Transverse colon (tissue), 4 donors: ENCODE measurements around the gene TFCP2L1. TPM values are rescaled to one million over a fixed set of nuclear protein-coding genes. Genes with fewer than 3 reads are reported as not detected.
A peak's percentile ranks its signal among the peaks of the same experiment; 100 is the strongest.
"Not testable (repeated sequence)": the region's sequence is repeated elsewhere in the genome, so short reads cannot be mapped to it uniquely, and the experiment has no call there.

Experiments used
- DNase-seq: peaks from one replicate; pipeline ENCODE4 v3.0.0-alpha.2; 2019
- H3K27ac ChIP-seq, 4 donors: fragments of 200-600 bp; sonication (generic); 2 replicates each; pipeline ENCODE4 v1.5.1; 2016 to 2018; ENCODE audit warnings: inconsistent platforms in 4 of 4
- H3K27me3 ChIP-seq: fragments of 200-600 bp; sonication (generic); 2 replicates; pipeline ENCODE4 v1.5.1; 2017; ENCODE audit warnings: inconsistent platforms
- H3K36me3 ChIP-seq, 4 donors: fragments of 200-600 bp; sonication (generic); 2 replicates each; pipeline ENCODE4 v1.5.1; 2017 to 2019; ENCODE audit warnings: inconsistent platforms in 4 of 4
- H3K4me1 ChIP-seq, 4 donors: fragments of 200-600 bp; sonication (generic); 2 replicates each; pipeline ENCODE4 v1.5.1; 2017 to 2020; ENCODE audit warnings: inconsistent platforms in 4 of 4
- H3K4me3 ChIP-seq, 4 donors: fragments of 200-600 bp; sonication (generic); 1 replicate in 1 of 4; 2 replicates in 3 of 4; pipeline versions ENCODE4 v1.5.1 to v1.6.1; 2017 to 2019; ENCODE audit warnings: inconsistent platforms in 4 of 4
- H3K9me3 ChIP-seq, 2 donors: fragments of 200-600 bp; sonication (generic); 2 replicates each; pipeline ENCODE4 v1.5.1; 2017 to 2019; ENCODE audit warnings: inconsistent platforms in 2 of 2
- EP300 ChIP-seq: sonication (generic); formaldehyde crosslinking; IDR thresholded peaks from one replicate; pipeline ENCODE4 v1.6.1; 2017; ENCODE audit warnings: antibody characterized with exemption, low read depth
- POLR2A ChIP-seq: fragments of 450-650 bp; IDR thresholded peaks from one replicate; pipeline ENCODE4 v1.6.1; 2016; ENCODE audit warnings: antibody characterized with exemption, mild to moderate bottlenecking, moderate library complexity
- POLR2AphosphoS5 ChIP-seq, 3 donors: sonication (generic); formaldehyde crosslinking; IDR thresholded peaks; one replicate each; pipeline ENCODE4 v1.6.1; 2016; ENCODE audit warnings: antibody characterized with exemption in 3 of 3
- WGBS, 2 donors: methylation state at CpG; one replicate each; pipeline ENCODE4 v1.1.5; 2018; ENCODE audit warnings: low coverage in 1 of 2; 5-methylcytosine and 5-hydroxymethylcytosine counted together
- in situ Hi-C, 4 donors: fragments of 200-750 bp; cut with MboI; loops; one replicate each; pipeline versions ENCODE4 v1.15.0 to v1.15.1; 2017; ENCODE audit warnings: low sequenced_read_pairs in 3 of 4, low pct_ligation_motif_present in 1 of 4, low pct_unique_long_range_greater_than_20kb in 1 of 4
- intact Hi-C: fragments of 100-400 bp; cut with DNase I; formaldehyde crosslinking; loops from one replicate; pipeline ENCODE4 v1.15.1; 2023; ENCODE audit warnings: low total_unique reads
- total RNA-seq, 4 donors: library from RNA; depleted of rRNA; stranded (reverse); fragments of >200 nt; gene quantifications; one replicate each; pipeline ENCODE4 v1.1.0, GENCODE V29; 2016
- TF ChIP-seq, protein P1 (sequence below), 5 experiments: fragments of 200-600 bp in 3 of 5; fragments of 450-650 bp in 2 of 5; sonication (generic) in 3 of 5; IDR thresholded peaks; 1 replicate in 2 of 5; 2 replicates in 3 of 5; pipeline ENCODE4 v1.5.1; 2016 to 2017; ENCODE audit warnings: antibody characterized with exemption in 5 of 5, inconsistent platforms in 3 of 5, mild to moderate bottlenecking in 2 of 5, moderate library complexity in 1 of 5

The TFCP2L1 gene
- total RNA-seq, 4 donors from 2014 or later = 52.7 to 167 (median 146) TPM

DNA sequence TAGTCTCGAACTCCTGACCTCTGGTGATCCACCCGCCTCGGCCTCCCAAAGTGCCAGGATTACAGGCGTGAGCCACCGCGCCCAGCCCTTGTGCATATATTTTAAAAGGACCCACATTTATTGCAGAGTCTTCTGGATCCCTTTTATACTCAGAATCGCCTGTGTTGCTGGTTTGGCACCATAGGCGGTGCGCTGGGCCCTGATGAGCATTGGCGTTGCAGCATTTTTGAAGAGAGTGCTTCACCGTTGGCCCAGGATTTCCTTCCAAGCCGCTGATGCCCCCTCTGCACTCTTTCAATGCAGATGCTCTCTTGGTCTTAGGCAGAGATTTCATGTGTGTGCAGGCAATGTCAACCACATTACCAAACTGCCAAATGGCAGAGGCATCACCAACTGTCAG, 13.5 kb upstream of the TFCP2L1 start:
- Histone ChIP-seq H3K4me1 (peaks cover 0 to 10% (median 5%) of the 10 kb centered on the region in 4 donors), H3K27ac (no peak overlapping the region), H3K4me3 (no peak overlapping the region), H3K9me3 (no peaks in the 10 kb centered on the region), H3K36me3 (no peaks in the 10 kb centered on the region), H3K27me3 (no peaks in the 10 kb centered on the region)
- TF ChIP-seq, protein P1, sequence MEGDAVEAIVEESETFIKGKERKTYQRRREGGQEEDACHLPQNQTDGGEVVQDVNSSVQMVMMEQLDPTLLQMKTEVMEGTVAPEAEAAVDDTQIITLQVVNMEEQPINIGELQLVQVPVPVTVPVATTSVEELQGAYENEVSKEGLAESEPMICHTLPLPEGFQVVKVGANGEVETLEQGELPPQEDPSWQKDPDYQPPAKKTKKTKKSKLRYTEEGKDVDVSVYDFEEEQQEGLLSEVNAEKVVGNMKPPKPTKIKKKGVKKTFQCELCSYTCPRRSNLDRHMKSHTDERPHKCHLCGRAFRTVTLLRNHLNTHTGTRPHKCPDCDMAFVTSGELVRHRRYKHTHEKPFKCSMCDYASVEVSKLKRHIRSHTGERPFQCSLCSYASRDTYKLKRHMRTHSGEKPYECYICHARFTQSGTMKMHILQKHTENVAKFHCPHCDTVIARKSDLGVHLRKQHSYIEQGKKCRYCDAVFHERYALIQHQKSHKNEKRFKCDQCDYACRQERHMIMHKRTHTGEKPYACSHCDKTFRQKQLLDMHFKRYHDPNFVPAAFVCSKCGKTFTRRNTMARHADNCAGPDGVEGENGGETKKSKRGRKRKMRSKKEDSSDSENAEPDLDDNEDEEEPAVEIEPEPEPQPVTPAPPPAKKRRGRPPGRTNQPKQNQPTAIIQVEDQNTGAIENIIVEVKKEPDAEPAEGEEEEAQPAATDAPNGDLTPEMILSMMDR (IDR thresholded peaks at IDR 0.05) = no peak
- TF ChIP-seq POLR2A = no peak
- no peak for TF ChIP-seq EP300
- no peak for TF ChIP-seq POLR2AphosphoS5 (IDR thresholded peaks at IDR 0.05)
- no peak for DNase-seq
- WGBS, 2 donors = 94 to 100% methylated on average over 1 to 12 of the region's 12 CpGs
- intact Hi-C loops = no loop called here
- in situ Hi-C loops = no loop called here

DNA sequence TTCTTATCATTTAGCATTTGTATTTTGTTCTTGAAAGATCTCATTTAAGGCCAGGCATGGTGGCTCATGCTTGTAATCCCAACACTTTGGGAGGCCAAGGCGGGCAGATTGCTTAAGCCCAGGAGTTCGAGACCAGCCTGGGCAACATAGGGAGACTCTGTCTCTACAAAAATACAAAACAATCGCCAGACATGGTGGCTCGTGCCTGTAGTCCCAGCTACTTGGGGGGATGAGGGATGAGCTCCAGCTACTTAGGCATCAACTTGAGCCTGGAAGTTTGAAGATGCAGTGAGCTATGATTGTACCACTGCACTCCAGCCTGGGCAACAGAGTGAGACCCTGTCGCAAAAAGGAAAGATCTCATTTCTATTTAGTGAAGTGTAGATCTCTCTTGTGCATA, 12.9 kb upstream of the TFCP2L1 start:
- H3K4me3 ChIP-seq, H3K36me3 ChIP-seq, H3K27me3 ChIP-seq, DNase-seq, H3K27ac ChIP-seq, H3K9me3 ChIP-seq, in situ Hi-C loops, intact Hi-C loops: not testable (repeated sequence)
- 84 to 100% methylated on average over 1 to 5 of the region's 5 CpGs for WGBS, 2 donors
- peaks cover 0 to 12% (median 11%) of the 10 kb centered on the region in 4 donors for H3K4me1 ChIP-seq

DNA sequence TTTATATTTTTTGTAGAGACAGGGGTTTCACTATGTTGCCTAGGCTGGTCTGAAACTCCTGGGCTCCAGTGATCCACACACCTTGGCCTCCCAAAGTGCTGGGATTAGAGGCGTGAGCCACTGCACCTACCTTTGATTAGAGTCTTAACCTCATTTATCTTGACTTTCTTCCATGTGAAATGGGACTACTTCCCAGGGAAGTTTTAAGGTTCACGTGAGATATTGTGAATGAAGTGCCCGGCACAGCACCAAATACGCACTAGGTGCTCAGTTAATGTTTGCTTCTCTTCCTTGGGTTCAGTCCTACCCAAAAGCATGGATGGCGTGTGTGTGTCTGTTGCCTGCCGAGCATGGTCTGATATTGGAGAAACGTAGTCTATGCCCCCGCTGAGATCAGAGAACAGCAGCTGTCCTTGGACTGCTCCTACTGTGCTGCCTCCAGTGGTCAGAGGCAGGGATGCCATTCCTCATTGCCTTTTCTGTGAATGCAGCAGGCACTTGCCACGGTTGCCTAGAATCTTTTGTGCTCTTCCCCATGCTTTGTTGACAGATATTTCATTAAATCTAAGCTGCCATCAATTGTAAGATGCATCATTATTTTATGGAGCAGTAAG, 12.3 kb upstream of the TFCP2L1 start:
- H3K27me3 ChIP-seq = no peaks in the 10 kb centered on the region
- TF ChIP-seq POLR2AphosphoS5 (IDR thresholded peaks at IDR 0.05) (no peak), POLR2A (no peak), EP300 (no peak)
- TF ChIP-seq, protein P1 (IDR thresholded peaks at IDR 0.05) = peak; percentile 44 to 72 (median 59)
- H3K4me1 ChIP-seq = peaks cover 0 to 16% (median 15%) of the 10 kb centered on the region in 4 donors
- no peaks in the 10 kb centered on the region for H3K36me3 ChIP-seq
- H3K4me3 ChIP-seq = no peak overlapping the region
- intact Hi-C loops (no loop called here), in situ Hi-C loops (no loop called here)
- no peak overlapping the region for H3K27ac ChIP-seq
- 53% methylated on average over 9 of the region's 9 CpGs; no CpG with 5 or more reads in 1 of the 2 donors for WGBS, 2 donors
- DNase-seq = peak; percentile 46
- no peaks in the 10 kb centered on the region for H3K9me3 ChIP-seq

DNA sequence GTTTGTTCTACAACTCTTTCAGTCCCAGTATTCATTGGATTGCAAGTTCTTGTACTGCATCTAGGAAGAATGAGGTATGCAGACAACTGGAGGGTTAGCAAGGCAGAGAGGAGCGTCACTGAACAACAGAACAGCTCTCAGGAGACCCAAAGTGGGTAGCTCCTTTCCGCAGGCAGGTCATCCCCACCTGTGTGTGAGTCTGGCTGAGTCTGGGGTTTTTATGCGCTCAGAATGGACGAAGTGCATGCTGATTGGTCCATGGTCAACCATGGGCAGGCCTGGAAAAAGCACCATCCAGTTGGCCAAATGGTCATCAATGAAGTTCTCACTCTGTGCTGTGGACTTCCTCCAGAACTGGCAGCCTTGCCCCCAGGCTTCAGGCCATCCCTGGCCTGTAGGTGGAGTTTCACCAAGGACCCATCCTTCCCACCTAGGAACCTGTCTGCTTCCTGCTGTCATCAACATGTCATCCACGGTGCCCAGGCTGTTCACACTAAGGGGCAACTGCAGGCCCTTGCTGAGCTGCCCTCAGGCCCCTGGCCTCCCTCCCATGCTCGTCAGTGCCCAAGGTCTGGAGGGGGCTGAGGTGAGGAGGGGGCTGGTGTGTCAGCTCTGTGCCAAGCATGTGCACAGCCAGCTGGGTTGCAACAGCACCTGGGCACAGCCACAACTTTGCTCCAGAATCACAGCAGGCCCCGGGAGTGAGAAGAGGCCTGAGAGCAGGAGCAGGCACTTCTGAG, 11.1 kb upstream of the TFCP2L1 start:
- H3K4me3 ChIP-seq = no peak overlapping the region
- TF ChIP-seq POLR2AphosphoS5 (IDR thresholded peaks at IDR 0.05) = no peak
- TF ChIP-seq POLR2A = no peak
- TF ChIP-seq, protein P1 (IDR thresholded peaks at IDR 0.05) = no peak
- TF ChIP-seq EP300 = no peak
- H3K27ac ChIP-seq = no peak overlapping the region
- intact Hi-C loops (no loop called here), in situ Hi-C loops (no loop called here)
- no peaks in the 10 kb centered on the region for H3K9me3 ChIP-seq
- peaks cover 0 to 16% (median 15%) of the 10 kb centered on the region in 4 donors for H3K4me1 ChIP-seq
- no peaks in the 10 kb centered on the region for H3K36me3 ChIP-seq
- no peaks in the 10 kb centered on the region for H3K27me3 ChIP-seq
- 83 to 100% methylated on average over 1 to 6 of the region's 7 CpGs for WGBS, 2 donors
- no peak for DNase-seq
